MM.1S (cell line): ENCODE data around the gene TMEM273.

Source experiments
- EZH2 ChIP-seq: fragments of 300-600 bp; sonication (generic); optimal IDR thresholded peaks from 2 replicates; pipeline ENCODE3; 2017; ENCODE audit warnings: low read depth, mild to moderate bottlenecking, antibody characterized with exemption, low read length, mixed read lengths
- EZH2phosphoT487 ChIP-seq: fragments of 300-600 bp; sonication (generic); IDR thresholded peaks from 2 replicates; pipeline ENCODE4 v1.6.1; 2018; ENCODE audit warnings: antibody characterized with exemption, low read length
- TF ChIP-seq, protein P1 (sequence below): fragments of 300-600 bp; sonication (generic); IDR thresholded peaks from 2 replicates; pipeline ENCODE4 v1.5.1; 2016; ENCODE audit warnings: antibody characterized with exemption, low read length, mixed read lengths

DNA sequence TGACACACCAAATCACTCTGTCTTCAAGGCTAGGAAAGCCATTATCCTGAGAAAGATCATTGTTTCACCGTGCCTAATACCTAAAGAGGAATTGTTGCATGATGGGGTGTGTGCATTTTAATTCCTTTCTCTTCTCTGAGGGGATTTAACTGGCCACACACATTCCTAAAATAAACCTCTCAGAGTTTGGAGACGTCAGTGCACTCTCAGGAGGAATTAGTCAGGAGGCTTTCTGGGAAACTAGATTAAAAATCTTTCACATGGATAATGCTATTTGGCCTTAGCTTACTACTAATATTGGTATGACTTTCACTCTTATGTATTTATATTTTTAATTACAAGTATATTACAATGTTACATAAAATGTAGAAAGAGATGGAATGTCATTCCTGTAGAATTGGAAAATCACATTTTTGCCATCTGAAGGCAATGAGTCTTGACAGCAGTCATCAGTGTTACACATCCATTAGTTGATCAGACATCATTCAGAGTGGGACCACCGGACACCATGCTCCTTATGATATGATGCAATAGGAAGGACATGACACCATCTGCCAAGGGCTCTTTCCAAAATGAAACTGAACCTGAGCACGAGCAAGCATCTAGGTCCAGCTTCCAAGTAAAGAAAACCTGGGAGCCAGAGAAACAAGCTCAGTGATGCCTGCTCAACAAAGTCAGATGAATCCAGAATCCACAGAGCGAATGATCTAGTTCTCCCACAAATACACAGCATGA is 43.1 kb upstream of the TMEM273 start:
- TF ChIP-seq, protein P1, sequence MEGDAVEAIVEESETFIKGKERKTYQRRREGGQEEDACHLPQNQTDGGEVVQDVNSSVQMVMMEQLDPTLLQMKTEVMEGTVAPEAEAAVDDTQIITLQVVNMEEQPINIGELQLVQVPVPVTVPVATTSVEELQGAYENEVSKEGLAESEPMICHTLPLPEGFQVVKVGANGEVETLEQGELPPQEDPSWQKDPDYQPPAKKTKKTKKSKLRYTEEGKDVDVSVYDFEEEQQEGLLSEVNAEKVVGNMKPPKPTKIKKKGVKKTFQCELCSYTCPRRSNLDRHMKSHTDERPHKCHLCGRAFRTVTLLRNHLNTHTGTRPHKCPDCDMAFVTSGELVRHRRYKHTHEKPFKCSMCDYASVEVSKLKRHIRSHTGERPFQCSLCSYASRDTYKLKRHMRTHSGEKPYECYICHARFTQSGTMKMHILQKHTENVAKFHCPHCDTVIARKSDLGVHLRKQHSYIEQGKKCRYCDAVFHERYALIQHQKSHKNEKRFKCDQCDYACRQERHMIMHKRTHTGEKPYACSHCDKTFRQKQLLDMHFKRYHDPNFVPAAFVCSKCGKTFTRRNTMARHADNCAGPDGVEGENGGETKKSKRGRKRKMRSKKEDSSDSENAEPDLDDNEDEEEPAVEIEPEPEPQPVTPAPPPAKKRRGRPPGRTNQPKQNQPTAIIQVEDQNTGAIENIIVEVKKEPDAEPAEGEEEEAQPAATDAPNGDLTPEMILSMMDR, result no peak
- TF ChIP-seq EZH2phosphoT487, result no peak
- no peak for TF ChIP-seq EZH2
